SK-N-MC (cell line): ENCODE results near the gene GOLGA7B.

Source experiments
- EZH2 ChIP-seq: fragments of 200-600 bp; sonication (generic); IDR thresholded peaks from one replicate; pipeline ENCODE4 v1.6.1; 2017; ENCODE audit warnings: antibody characterized with exemption
- FOXP2 ChIP-seq: optimal IDR thresholded peaks from 2 replicates; pipeline ENCODE3; 2011; ENCODE audit warnings: mild to moderate bottlenecking, moderate library complexity; ENCODE audit not compliant: insufficient read depth; ENCODE audit errors: extremely low read length, control extremely low read depth
- POLR2AphosphoS5 ChIP-seq: IDR thresholded peaks from 2 replicates; pipeline ENCODE4 v1.6.1; 2012; ENCODE audit warnings: mild to moderate bottlenecking, low read depth, low read length, borderline replicate concordance

DNA sequence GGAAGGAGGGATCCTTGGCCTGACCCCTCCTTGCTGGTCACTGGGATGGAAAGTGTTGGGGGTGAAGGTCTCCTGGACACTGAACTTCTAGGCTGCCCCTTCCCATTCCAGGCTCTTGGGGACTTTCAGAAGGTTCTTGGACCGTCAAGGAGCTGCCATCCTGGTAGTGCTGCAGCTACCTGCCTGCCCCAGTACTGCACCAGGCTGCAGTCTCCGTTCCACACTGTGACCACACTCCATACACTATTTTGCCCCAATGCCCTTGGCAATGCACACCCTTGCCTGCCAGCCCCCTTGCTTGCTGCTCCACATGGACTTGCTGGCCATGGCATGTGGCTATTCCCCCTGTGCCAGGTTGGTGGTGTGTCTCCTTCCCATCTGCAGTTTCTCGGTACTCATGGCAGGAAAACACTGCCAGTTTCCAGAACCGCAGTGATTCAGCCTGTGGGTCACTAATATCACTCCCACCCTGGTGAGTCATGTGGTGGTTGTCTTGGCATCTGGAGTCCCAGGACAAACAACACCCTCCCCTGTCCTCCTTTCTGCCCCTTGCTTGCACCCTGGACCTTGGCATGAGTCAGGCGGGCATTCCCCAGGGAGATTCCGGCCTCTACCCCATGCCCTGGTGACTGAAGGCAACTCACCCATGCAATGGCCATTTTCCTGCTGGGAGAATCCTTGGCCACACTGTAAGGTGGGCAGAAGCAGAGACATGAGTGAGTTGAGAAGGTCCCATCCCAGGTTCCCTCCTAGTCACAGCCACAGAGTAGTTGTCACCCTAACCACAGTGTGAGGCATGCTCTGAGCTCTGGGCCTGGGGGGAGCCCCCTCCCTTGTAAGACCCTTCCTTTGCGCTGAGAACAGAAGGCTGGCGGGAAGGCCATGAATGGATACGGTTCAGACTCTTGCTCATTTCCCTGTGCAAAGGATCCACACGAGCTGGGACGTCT lies 32.8 kb downstream of the GOLGA7B start:
- TF ChIP-seq EZH2: no peak
- TF ChIP-seq POLR2AphosphoS5: no peak
- no peak for TF ChIP-seq FOXP2
